ENCODE data around the gene CSKMT. TPM values are rescaled to one million over a fixed set of nuclear protein-coding genes. Genes with fewer than 3 reads are reported as not detected.
A peak's percentile ranks its signal among the peaks of the same experiment; 100 is the strongest.
"Not testable (repeated sequence)": the region's sequence is repeated elsewhere in the genome, so short reads cannot be mapped to it uniquely, and the experiment has no call there.

CSKMT gene
- total RNA-seq (10 to 100 TPM; 43.1 to 48.3 TPM), polyA plus RNA-seq (3.6 TPM)

GRCh38 chr11:62665075-62665598 lies at the start of gene CSKMT, which contains the start of gene C11orf98:
Gene CSKMT (plus strand): TSS chr11:62665312. CDS start chr11:62665880, 568 bp downstream.
Gene C11orf98 (minus strand): TSS chr11:62665210. CDS start chr11:62665169, 41 bp downstream.
- CTCF ChIA-PET, result interaction anchor here (0.7 to 3.4 kb wide), 27 partner anchors 11 to 282 kb away, joined by 3 to 44 read pairs (median 4); partner anchors contain the start of genes EEF1G, EML3, GANAB and INTS5
- peaks cover 18% of the 10 kb centered on the region for H3K36me3 ChIP-seq (ENCODE audit: insufficient read depth, low read length)
- Mint-ChIP-seq H3K4me3 (peak within 1 kb of the TSS; percentile 96 to 100 (median 97)), H3K27ac (peak within 1 kb of the TSS; percentile 94 to 99 (median 96)), H3K9me3 (no peaks in the 10 kb centered on the region), H3K27me3 (peaks cover 0 to 4% of the 10 kb centered on the region in 2 donors), H3K4me1 (peaks cover 33 to 53% (median 33%) of the 10 kb centered on the region in 3 donors), H3K36me3 (peaks cover 0 to 49% (median 4%) of the 10 kb centered on the region in 3 donors)
- peak within 1 kb of the TSS; percentile 89 for H3K27ac ChIP-seq (ENCODE audit: low read depth, low read length)
- peak within 1 kb of the TSS; percentile 98 for H3K4me3 ChIP-seq (ENCODE audit: low read length)
- DNase-seq, result peak; percentile 89 to 97 (median 94)
- no peaks in the 10 kb centered on the region for H3K9me3 ChIP-seq (ENCODE audit: low read length)
- H3K27me3 ChIP-seq (ENCODE audit: insufficient read depth, low read length, poor library complexity, severe bottlenecking), result no peaks in the 10 kb centered on the region
- peaks cover 24% of the 10 kb centered on the region for H3K4me1 ChIP-seq (ENCODE audit: insufficient read depth, low read length)
- POLR2A ChIA-PET, result interaction anchor here (0.5 to 4.6 kb wide), 39 partner anchors 8 to 255 kb away, joined by 3 to 71 read pairs (median 6); partner anchors contain the start of genes B3GAT3, BSCL2, EEF1G and GANAB

GRCh38 chr11:62615521-62615920 lies 49.6 kb upstream of the CSKMT start:
- Histone ChIP-seq H3K4me3 (ENCODE audit: low read length) (no peak overlapping the region), H3K9me3 (ENCODE audit: low read length) (no peaks in the 10 kb centered on the region), H3K27me3 (ENCODE audit: insufficient read depth, low read length, poor library complexity, severe bottlenecking) (no peaks in the 10 kb centered on the region), H3K36me3 (ENCODE audit: insufficient read depth, low read length) (peaks cover 3% of the 10 kb centered on the region), H3K27ac (ENCODE audit: low read depth, low read length) (no peak overlapping the region), H3K4me1 (ENCODE audit: insufficient read depth, low read length) (peaks cover 25% of the 10 kb centered on the region)
- H3K27ac Mint-ChIP-seq, result peak overlapping the region in 1 of 8 donors; percentile 56
- no peak overlapping the region for H3K4me3 Mint-ChIP-seq
- H3K4me1 Mint-ChIP-seq, result peaks cover 30 to 50% (median 36%) of the 10 kb centered on the region in 3 donors
- ChIA-PET CTCF (interaction anchor here (1.2 to 3.0 kb wide), 2 partner anchors 24 to 48 kb away, joined by 3 to 10 read pairs; partner anchors contain the start of gene TUT1), POLR2A (interaction anchor here (0.6 kb wide), 1 partner anchor 65 kb away, joined by 6 read pairs; no protein-coding TSS in a partner anchor)
- H3K27me3 Mint-ChIP-seq, result no peaks in the 10 kb centered on the region
- no peak for DNase-seq
- peaks cover 0 to 44% (median 2%) of the 10 kb centered on the region in 3 donors for H3K36me3 Mint-ChIP-seq
- H3K9me3 Mint-ChIP-seq, result no peaks in the 10 kb centered on the region

GRCh38 chr11:62616957-62617356 lies 48.2 kb upstream of the CSKMT start:
- Mint-ChIP-seq H3K27ac (peak overlapping the region in 2 of 8 donors; percentile 57 to 71), H3K36me3 (peaks cover 0 to 45% (median 2%) of the 10 kb centered on the region in 3 donors), H3K4me1 (peaks cover 28 to 46% (median 34%) of the 10 kb centered on the region in 3 donors)
- peaks cover 21% of the 10 kb centered on the region for H3K4me1 ChIP-seq (ENCODE audit: insufficient read depth, low read length)
- ChIA-PET POLR2A (interaction anchor here (0.6 to 1.0 kb wide), 2 partner anchors 18 to 110 kb away, joined by 3 read pairs; partner anchors contain the start of gene HNRNPUL2), CTCF (interaction anchor here (1.2 to 3.0 kb wide), 2 partner anchors 24 to 25 kb away, joined by 5 to 10 read pairs; partner anchors contain the start of gene TUT1)
- not testable (repeated sequence) for H3K4me3 Mint-ChIP-seq; H3K27me3 ChIP-seq (ENCODE audit: insufficient read depth, low read length, poor library complexity, severe bottlenecking); H3K9me3 Mint-ChIP-seq; H3K9me3 ChIP-seq (ENCODE audit: low read length); DNase-seq; H3K27ac ChIP-seq (ENCODE audit: low read depth, low read length); H3K27me3 Mint-ChIP-seq; H3K4me3 ChIP-seq (ENCODE audit: low read length); H3K36me3 ChIP-seq (ENCODE audit: insufficient read depth, low read length)

GRCh38 chr11:62621027-62621566 lies 44.0 kb upstream of the CSKMT start:
- H3K27ac ChIP-seq (ENCODE audit: low read depth, low read length), result peak overlapping the region; percentile 80
- ChIA-PET POLR2A (interaction anchor here (0.6 to 3.5 kb wide), 14 partner anchors 9 to 260 kb away, joined by 3 to 34 read pairs (median 6); partner anchors contain the start of genes C11orf98, CSKMT, EEF1G and EML3), CTCF (interaction anchor here (0.7 to 3.7 kb wide), 15 partner anchors 9 to 82 kb away, joined by 3 to 24 read pairs (median 3); partner anchors contain the start of genes EEF1G, EML3, GANAB and LBHD1)
- Mint-ChIP-seq H3K4me1 (peaks cover 15 to 30% (median 26%) of the 10 kb centered on the region in 3 donors), H3K27ac (peak overlapping the region; percentile 89 to 100 (median 97)), H3K36me3 (peaks cover 0 to 47% (median 0%) of the 10 kb centered on the region in 3 donors), H3K4me3 (peak overlapping the region; percentile 90 to 96 (median 94)), H3K9me3 (no peaks in the 10 kb centered on the region), H3K27me3 (peaks cover 0 to 1% of the 10 kb centered on the region in 2 donors)
- peaks cover 6% of the 10 kb centered on the region for H3K36me3 ChIP-seq (ENCODE audit: insufficient read depth, low read length)
- DNase-seq, result no peak
- peaks cover 16% of the 10 kb centered on the region for H3K4me1 ChIP-seq (ENCODE audit: insufficient read depth, low read length)
- no peaks in the 10 kb centered on the region for H3K27me3 ChIP-seq (ENCODE audit: insufficient read depth, low read length, poor library complexity, severe bottlenecking)
- peak overlapping the region; percentile 94 for H3K4me3 ChIP-seq (ENCODE audit: low read length)
- no peaks in the 10 kb centered on the region for H3K9me3 ChIP-seq (ENCODE audit: low read length)

- peaks cover 15 to 28% (median 26%) of the 10 kb centered on the region in 3 donors for H3K4me1 Mint-ChIP-seq
- DNase-seq, result peak; percentile 95 to 98 (median 97)
- peak within 1 kb of the TSS; percentile 94 for H3K4me3 ChIP-seq (ENCODE audit: low read length)
- H3K36me3 Mint-ChIP-seq, result peaks cover 0 to 49% (median 3%) of the 10 kb centered on the region in 3 donors
- ChIA-PET POLR2A (interaction anchor here (0.6 to 3.5 kb wide), 19 partner anchors 10 to 260 kb away, joined by 3 to 34 read pairs (median 5); partner anchors contain the start of genes C11orf98, CSKMT, EEF1G and EML3), CTCF (interaction anchor here (0.9 to 3.7 kb wide), 16 partner anchors 8 to 81 kb away, joined by 3 to 24 read pairs (median 3); partner anchors contain the start of genes C11orf98, CSKMT, EEF1G and EML3)
- H3K27ac ChIP-seq (ENCODE audit: low read depth, low read length), result peak within 1 kb of the TSS; percentile 80
- H3K9me3 ChIP-seq (ENCODE audit: low read length), result no peaks in the 10 kb centered on the region
- peaks cover 14% of the 10 kb centered on the region for H3K36me3 ChIP-seq (ENCODE audit: insufficient read depth, low read length)
- H3K27ac Mint-ChIP-seq, result peak within 1 kb of the TSS; percentile 89 to 100 (median 97)
- H3K4me3 Mint-ChIP-seq, result peak within 1 kb of the TSS; percentile 90 to 96 (median 94)
- H3K9me3 Mint-ChIP-seq, result no peaks in the 10 kb centered on the region
- H3K27me3 ChIP-seq (ENCODE audit: insufficient read depth, low read length, poor library complexity, severe bottlenecking), result no peaks in the 10 kb centered on the region
- peaks cover 16% of the 10 kb centered on the region for H3K4me1 ChIP-seq (ENCODE audit: insufficient read depth, low read length)
- H3K27me3 Mint-ChIP-seq, result peaks cover 0 to 1% of the 10 kb centered on the region in 2 donors
These were observed 43.3 kb upstream of the CSKMT start, which contains the start of gene B3GAT3 for GRCh38 chr11:62621567-62622470. Gene B3GAT3 (minus strand): TSS chr11:62621986. CDS start chr11:62621947, 39 bp downstream.

GRCh38 chr11:62622476-62623089 lies 42.5 kb upstream of the CSKMT start:
- Mint-ChIP-seq H3K4me1 (peaks cover 15 to 28% (median 26%) of the 10 kb centered on the region in 3 donors), H3K4me3 (peak overlapping the region; percentile 77 to 94 (median 89)), H3K36me3 (peaks cover 0 to 49% (median 6%) of the 10 kb centered on the region in 3 donors), H3K9me3 (no peaks in the 10 kb centered on the region), H3K27me3 (peaks cover 0 to 1% of the 10 kb centered on the region in 2 donors), H3K27ac (peak overlapping the region; percentile 89 to 99 (median 93))
- Histone ChIP-seq H3K4me3 (ENCODE audit: low read length) (no peak overlapping the region), H3K27ac (ENCODE audit: low read depth, low read length) (peak overlapping the region; percentile 80), H3K4me1 (ENCODE audit: insufficient read depth, low read length) (peaks cover 16% of the 10 kb centered on the region), H3K9me3 (ENCODE audit: low read length) (no peaks in the 10 kb centered on the region), H3K27me3 (ENCODE audit: insufficient read depth, low read length, poor library complexity, severe bottlenecking) (no peaks in the 10 kb centered on the region), H3K36me3 (ENCODE audit: insufficient read depth, low read length) (peaks cover 20% of the 10 kb centered on the region)
- DNase-seq, result no peak
- ChIA-PET CTCF (interaction anchor here (0.9 to 3.7 kb wide), 10 partner anchors 11 to 71 kb away, joined by 3 to 24 read pairs (median 4); partner anchors contain the start of genes C11orf98, CSKMT, EML3 and GANAB), POLR2A (interaction anchor here (0.8 to 3.5 kb wide), 13 partner anchors 10 to 233 kb away, joined by 3 to 34 read pairs (median 7); partner anchors contain the start of genes C11orf98, CSKMT, EEF1G and EML3)
